Measurements from ENCODE around the gene KIF14. TPM values are rescaled to one million over a fixed set of nuclear protein-coding genes. Genes with fewer than 3 reads are reported as not detected.

Gene KIF14
- total RNA-seq, 2 experiments from 2014 or later, result 17.4 to 17.8 TPM

Other genes starting within 250 kb of the KIF14 start
- gene ZNF281, start 210.7 kb downstream of the KIF14 start, total RNA-seq, result 10 to 100 TPM; 20.4 to 20.8 TPM
- gene DDX59, start 49.2 kb upstream of the KIF14 start, total RNA-seq, result 10 to 100 TPM; 18.3 to 19.2 TPM
- gene CAMSAP2, start 118.1 kb upstream of the KIF14 start, total RNA-seq, result 1 to 10 TPM; 2.0 to 2.4 TPM